Stomach (tissue), 4 donors: ENCODE results near the gene TMEM119.

ENCODE experiments used
- CTCF ChIP-seq, 7 experiments: fragments of 450-650 bp in 4 of 7; fragments of 200-600 bp in 3 of 7; sonication (generic) in 3 of 7; IDR thresholded peaks; one replicate each; pipeline ENCODE4 v1.5.1; 2016 to 2019; ENCODE audit warnings: antibody characterized with exemption in 7 of 7, control low read depth in 2 of 7, mild to moderate bottlenecking in 1 of 7
- EP300 ChIP-seq: sonication (generic); formaldehyde crosslinking; IDR thresholded peaks from one replicate; pipeline ENCODE4 v1.6.1; 2017; ENCODE audit warnings: antibody characterized with exemption
- POLR2A ChIP-seq, 4 donors: fragments of 450-650 bp; IDR thresholded peaks; one replicate each; pipeline ENCODE4 v1.6.1; 2016; ENCODE audit warnings: antibody characterized with exemption in 4 of 4, control low read depth in 2 of 4, mild to moderate bottlenecking in 1 of 4, moderate library complexity in 1 of 4

GRCh38 chr12:108543652-108544051 is 54.2 kb downstream of the TMEM119 start:
- no peak for TF ChIP-seq POLR2A (IDR thresholded peaks at IDR 0.05)
- no peak for TF ChIP-seq EP300
- no peak for TF ChIP-seq CTCF (IDR thresholded peaks at IDR 0.05)
